Esophagus squamous epithelium (tissue), 4 donors: ENCODE results near the gene ACVR2B.

Experiments used
- POLR2A ChIP-seq, 4 donors: fragments of 450-650 bp; IDR thresholded peaks; one replicate each; pipeline ENCODE4 v1.6.1; 2017; ENCODE audit warnings: antibody characterized with exemption in 4 of 4, mild to moderate bottlenecking in 4 of 4, moderate library complexity in 3 of 4
- TF ChIP-seq, protein P1 (sequence below), 6 experiments: fragments of 450-650 bp in 4 of 6; fragments of 200-600 bp in 2 of 6; sonication (generic) in 2 of 6; IDR thresholded peaks; one replicate each; pipeline ENCODE4 v1.5.1; 2016 to 2019; ENCODE audit warnings: antibody characterized with exemption in 6 of 6, mild to moderate bottlenecking in 4 of 6, moderate library complexity in 4 of 6

DNA sequence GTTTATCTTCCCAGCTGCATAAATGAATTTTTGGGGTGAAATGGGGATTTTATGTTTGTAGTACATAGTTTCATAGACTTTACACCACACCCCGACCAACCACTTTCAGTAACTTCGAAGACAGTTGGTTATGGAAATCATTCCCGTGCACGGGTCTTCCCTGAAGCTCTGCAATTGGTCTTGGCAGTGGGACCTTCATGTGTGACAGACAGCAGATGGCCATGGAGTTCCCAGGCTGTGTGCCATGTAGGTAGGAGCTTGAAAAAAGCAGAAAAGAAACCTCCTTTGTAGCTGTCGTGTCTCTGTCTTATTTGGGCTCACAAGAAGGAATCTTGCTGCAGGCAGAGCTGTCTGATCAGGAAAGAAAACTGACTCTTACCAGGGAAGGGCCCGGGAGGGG is 68.3 kb downstream of the ACVR2B start:
- TF ChIP-seq, protein P1, sequence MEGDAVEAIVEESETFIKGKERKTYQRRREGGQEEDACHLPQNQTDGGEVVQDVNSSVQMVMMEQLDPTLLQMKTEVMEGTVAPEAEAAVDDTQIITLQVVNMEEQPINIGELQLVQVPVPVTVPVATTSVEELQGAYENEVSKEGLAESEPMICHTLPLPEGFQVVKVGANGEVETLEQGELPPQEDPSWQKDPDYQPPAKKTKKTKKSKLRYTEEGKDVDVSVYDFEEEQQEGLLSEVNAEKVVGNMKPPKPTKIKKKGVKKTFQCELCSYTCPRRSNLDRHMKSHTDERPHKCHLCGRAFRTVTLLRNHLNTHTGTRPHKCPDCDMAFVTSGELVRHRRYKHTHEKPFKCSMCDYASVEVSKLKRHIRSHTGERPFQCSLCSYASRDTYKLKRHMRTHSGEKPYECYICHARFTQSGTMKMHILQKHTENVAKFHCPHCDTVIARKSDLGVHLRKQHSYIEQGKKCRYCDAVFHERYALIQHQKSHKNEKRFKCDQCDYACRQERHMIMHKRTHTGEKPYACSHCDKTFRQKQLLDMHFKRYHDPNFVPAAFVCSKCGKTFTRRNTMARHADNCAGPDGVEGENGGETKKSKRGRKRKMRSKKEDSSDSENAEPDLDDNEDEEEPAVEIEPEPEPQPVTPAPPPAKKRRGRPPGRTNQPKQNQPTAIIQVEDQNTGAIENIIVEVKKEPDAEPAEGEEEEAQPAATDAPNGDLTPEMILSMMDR (IDR thresholded peaks at IDR 0.05) = no peak
- TF ChIP-seq POLR2A (IDR thresholded peaks at IDR 0.05) = no peak
